Measurements from ENCODE around the gene SLC13A4.
"Not testable (repeated sequence)": the region's sequence is repeated elsewhere in the genome, so short reads cannot be mapped to it uniquely, and the experiment has no call there.

The SLC13A4 gene

GRCh38 chr7:135693558-135693957 is 34.4 kb downstream of the SLC13A4 start:
- DNase-seq (ENCODE audit: low read depth): no peak

DNA sequence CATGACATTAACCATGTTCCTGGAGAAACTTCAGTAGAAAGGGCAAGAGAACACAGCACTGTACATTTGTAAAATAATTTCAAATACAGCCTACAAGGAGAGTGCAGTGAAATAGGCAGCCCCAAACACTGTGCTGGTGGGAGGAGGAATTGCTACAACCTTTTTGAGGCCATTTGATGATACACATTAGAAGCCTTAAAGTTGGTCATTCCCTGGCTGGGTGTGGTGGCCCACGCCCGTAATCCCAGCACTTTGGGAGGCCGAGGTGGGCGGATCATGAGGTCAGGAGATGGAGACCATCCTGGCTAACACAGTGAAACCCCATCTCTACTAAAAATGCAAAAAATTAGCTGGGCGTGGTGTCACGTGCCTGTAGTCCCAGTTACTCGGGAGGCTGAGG is 35.4 kb downstream of the SLC13A4 start:
- not testable (repeated sequence) for DNase-seq (ENCODE audit: low read depth)

DNA sequence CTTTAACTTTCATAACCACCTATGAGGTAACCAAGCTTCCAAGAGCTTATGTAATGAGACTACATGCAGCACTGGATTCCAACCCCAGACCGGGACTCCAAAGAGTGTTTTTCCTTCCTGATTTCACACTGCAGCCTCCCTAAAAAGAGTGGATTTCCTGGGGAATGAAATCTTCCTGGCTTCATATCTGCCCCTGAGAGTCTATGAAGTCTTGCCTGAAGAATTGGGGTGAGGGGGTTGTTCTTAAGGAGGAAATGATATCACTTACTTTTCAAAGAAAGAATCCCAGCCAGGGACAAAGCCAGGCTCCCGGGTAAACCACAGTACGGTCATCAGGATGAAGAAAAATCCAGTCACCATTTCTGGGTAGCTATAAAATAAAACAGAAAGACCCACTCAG is 35.9 kb downstream of the SLC13A4 start:
- DNase-seq (ENCODE audit: low read depth): peak; percentile 63

- DNase-seq (ENCODE audit: low read depth): peak; percentile 89
Observed at GRCh38 chr7:135690566-135690965, 37.4 kb downstream of the SLC13A4 start.

DNA sequence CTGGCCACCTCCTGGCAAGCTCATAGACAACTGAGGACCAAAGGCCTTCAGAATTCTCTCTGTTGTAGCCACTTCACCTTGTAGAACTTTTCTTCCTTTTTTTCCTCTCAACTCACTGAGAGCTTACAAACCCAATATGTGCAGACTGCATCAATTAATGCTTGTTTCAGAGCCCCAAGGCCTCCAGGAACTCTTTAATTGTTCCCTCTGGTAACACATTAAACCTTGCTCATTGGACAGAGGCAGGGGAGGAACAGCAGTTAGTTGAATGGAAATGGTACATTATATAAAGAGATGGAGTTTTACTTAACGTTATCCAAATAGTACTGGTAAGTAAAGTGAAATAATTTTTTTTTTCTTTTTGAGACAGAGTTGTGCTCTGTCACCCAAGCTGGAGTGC is 40.5 kb downstream of the SLC13A4 start:
- no peak for DNase-seq (ENCODE audit: low read depth)

DNA sequence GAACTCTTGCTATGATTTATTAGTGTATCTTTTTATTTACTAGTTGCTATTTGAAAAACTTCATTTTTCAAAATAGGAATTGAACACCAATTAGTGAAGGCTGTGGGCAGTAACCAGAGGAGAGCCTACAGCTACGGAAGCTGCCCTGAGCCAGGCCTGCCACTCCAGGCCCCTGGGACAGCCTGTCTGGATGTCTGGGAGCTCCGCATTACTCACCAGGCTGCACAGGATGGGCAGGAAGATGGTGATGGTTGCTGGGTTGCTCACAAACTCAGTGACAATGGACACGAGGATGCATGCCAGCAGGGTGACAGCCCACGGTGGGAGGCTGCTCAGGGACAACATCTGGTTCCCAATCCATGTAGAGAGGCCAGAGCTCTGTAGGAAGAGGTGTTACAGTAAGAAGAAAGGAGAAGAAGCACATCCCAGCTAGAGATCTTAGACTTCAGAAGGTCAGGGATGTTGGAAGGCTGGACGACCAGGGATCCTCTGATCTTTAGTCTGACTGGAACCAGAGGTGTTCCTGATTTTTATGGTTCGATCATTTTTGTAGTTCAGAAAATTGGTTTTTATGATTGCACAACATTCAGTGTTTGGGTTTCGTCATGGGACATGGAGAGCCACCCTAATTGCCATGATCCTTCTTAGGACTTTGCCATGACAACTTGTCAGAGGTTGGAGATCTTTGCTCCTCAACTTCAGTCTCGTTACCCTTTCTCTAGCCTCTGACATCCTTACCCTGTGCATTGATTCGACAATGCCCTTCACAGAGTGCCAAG is 42.5 kb downstream of the SLC13A4 start:
- peak; percentile 73 for DNase-seq (ENCODE audit: low read depth)

GRCh38 chr7:135684699-135685098 is 43.3 kb downstream of the SLC13A4 start:
- no peak for DNase-seq (ENCODE audit: low read depth)

DNA sequence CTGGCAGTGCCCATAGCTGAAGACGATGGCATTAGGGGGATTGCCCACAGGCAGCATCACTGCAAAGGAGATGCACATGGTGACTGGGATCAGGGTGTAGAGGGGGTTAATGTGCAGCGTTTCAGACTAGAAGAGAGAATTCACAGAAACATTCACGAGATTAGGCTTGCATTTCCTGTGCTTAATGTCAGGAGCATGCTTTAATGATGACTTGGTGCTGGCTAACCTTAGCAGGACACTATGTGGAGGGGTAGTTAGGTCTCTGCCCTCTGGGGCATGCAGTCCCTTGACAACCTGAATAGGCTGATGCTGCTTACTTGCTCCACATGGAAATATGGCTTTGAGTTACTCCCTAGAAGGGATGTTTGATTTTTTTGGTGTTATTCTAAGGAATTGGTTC is 43.9 kb downstream of the SLC13A4 start:
- DNase-seq (ENCODE audit: low read depth): peak; percentile 77

DNA sequence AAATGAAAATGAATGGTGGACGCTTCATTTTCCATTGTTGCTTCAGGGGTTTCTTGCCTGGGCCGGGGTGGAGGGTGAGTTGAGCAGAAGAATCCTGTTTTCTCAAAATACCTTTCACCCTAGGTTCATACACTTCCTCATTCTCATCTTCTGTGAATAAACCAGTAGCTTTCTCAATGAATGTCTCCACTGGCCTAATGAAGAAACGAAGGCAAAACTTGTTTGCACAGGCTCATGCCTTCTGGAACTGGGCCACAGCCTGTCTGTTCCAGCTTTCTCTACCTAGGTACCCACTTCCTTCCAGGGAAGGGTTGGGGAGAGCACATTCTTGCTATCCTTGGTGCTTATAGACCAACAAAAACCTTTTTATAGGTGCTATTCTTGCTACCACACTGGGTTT is 44.4 kb downstream of the SLC13A4 start:
- no peak for DNase-seq (ENCODE audit: low read depth)

DNA sequence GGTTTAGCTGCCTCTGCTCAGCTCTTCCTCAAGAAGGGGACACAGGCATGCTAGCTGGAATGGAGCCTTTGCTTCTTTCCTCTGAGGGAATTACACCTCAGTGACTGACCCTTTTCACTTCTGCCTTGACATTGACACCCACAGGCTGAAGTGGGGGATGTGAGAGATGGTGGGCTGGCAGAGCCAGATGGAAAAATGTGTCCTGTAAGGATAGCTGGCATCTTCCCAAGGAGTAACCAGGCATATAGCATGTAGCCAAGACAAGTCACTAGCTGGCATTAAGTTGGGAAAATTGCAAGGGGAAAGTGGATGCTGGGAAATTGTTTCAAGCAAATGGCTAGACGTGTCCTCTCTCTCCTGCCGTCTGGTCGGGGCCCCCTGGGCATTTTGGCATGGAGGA is 45.8 kb downstream of the SLC13A4 start:
- no peak for DNase-seq (ENCODE audit: low read depth)

GRCh38 chr7:135681762-135682161 is 46.2 kb downstream of the SLC13A4 start:
- no peak for DNase-seq (ENCODE audit: low read depth)

GRCh38 chr7:135678612-135679575 is 49.1 kb downstream of the SLC13A4 start:
- DNase-seq (ENCODE audit: low read depth): peak; percentile 52

GRCh38 chr7:135673360-135673706 is 54.7 kb downstream of the SLC13A4 start:
- DNase-seq (ENCODE audit: low read depth): peak; percentile 77

- peak; percentile 77 for DNase-seq (ENCODE audit: low read depth)
Observed at GRCh38 chr7:135672560-135673359, 55.2 kb downstream of the SLC13A4 start.

DNA sequence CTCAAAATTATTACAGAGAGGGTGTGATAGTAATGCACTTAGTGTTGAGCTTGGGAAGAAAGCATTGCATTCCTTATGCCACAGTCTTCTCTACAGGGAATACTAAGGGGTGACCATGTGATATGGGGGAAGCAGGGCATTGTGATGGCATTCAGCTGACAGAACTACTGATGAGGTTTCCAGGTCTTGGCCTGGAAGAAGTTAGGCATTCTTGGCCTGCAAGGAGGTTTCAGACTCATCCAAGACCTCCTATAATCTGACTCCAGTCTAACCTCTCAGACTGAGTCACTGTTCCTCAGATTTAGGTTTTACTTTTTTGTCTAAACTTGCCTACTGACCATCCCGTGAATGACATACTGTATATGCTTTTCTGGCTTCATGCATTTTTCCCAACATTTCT is 57.8 kb downstream of the SLC13A4 start:
- peak; percentile 85 for DNase-seq (ENCODE audit: low read depth)

DNA sequence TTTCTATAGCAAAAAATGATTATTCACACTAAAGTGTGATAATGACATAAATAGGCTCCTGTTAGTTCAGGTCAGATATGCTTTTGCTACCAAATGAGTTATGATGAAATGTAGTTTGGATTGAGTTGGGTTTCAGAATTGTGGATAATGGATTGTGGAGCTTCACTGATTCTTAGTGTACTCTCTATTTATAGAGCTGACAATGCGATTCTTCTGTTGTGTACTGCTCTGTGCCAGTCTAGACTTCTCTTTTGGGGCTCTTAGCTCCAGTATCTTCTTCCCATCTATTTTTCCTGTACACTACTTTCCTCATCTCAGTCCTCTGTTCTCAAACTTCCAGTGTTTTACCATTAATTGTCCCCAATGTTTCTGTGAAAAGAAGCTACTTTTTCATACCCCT is 58.2 kb downstream of the SLC13A4 start:
- no peak for DNase-seq (ENCODE audit: low read depth)

- not testable (repeated sequence) for DNase-seq (ENCODE audit: low read depth)
Observed at GRCh38 chr7:135668852-135669395, 59.1 kb downstream of the SLC13A4 start.

DNA sequence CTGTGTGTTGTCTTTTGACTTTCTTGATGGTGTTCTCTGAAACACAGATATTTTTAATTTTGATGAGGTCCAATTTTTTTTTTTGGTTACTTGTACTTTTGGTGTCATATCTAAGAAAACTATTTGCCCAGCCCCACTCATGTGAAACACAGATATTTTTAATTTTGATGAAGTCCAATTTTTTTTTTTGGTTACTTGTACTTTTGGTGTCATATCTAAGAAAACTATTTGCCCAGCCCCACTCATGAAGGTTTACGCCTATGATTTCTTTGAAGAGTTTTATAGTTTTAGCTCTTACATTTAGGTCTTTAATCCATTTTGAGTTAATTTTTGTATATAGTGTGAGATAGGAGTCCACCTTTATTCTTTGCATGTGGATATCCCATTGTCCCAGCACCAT is 60.4 kb downstream of the SLC13A4 start:
- not testable (repeated sequence) for DNase-seq (ENCODE audit: low read depth)

GRCh38 chr7:135666846-135667245 is 61.1 kb downstream of the SLC13A4 start:
- no peak for DNase-seq (ENCODE audit: low read depth)

DNA sequence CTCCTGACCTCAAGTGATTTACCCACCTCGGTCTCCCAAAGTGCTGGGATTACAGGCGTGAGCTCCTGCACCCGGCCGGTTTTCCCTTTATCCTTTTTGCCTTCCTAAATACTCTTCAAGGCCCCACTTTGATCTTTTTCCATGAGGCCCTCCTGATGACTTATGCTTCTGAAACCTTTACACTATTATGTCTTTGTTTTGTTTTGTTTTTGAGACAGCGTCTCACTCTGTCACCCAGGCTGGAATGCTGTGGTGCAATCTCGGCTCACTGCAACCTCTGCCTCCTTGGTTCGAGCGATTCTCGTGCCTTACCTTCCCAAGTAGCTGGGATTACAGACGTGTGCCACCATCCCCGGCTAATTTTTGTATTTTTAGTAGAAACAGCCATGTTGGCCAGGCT is 61.8 kb downstream of the SLC13A4 start:
- peak; percentile 18 for DNase-seq (ENCODE audit: low read depth)

DNA sequence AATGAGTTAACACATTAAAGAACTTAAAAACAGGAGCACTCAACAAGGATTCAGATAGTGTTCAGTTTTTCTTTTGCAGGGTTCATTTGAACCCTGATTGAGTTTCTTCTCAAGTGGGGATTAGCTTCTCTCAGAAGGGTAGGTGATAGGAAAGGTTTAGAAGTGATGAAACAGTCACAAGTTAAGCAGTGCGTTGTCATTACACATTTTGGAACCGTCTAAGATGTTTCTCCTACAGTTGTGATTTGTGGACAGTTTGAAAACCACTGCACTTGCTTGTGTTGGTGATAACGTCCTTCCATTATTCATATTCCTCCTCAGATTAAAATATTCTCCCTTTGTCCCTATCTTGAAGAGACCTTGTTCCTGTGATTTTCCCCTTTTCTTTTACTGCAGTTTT is 62.9 kb downstream of the SLC13A4 start:
- DNase-seq (ENCODE audit: low read depth): no peak

- DNase-seq (ENCODE audit: low read depth): peak; percentile 30
Observed at GRCh38 chr7:135664046-135664589, 63.9 kb downstream of the SLC13A4 start.

Data from EH (cell line).